GM18861 (cell line): Measurements from ENCODE around the gene STYXL2.

ENCODE experiments used
- ATAC-seq: cut with Tn5 transposase; IDR thresholded peaks from one replicate; pipeline ENCODE4 v1.9.1; 2021; ENCODE audit not compliant: unreplicated experiment

STYXL2 gene

DNA sequence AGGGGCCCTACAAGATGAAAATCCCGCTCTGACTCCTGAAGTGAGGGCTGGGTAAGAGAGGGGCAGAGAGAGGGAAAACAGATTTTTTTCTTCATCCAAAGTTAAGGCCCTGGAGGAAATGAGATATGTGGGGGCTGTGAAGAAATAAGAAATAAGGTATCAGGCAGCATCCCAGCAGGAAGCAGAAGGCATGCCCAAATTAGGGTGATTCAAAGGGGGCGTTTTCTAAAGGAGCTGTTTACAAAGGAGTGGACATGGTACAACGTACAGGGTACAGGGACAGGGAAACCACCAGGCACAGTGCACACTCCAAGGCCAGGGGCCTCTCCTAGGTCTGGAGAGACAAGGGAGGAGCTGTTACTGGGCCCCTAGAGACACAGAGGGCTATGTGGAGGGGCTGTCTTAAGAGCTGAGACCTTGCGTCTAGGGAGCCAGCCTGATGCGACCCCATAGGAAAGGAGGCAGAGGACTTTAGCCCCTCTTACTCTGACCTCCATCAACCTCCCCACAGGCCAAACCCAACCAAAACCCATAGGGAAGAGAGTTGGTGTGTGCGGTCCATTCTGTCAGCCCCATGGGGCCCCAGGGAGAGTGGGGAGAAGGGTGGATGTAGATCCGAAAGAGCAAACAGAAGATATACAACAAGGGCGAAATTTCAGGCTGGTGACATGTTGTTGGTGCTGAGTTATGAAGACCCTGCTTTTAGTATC is 38.6 kb downstream of the STYXL2 start:
- no peak for ATAC-seq

DNA sequence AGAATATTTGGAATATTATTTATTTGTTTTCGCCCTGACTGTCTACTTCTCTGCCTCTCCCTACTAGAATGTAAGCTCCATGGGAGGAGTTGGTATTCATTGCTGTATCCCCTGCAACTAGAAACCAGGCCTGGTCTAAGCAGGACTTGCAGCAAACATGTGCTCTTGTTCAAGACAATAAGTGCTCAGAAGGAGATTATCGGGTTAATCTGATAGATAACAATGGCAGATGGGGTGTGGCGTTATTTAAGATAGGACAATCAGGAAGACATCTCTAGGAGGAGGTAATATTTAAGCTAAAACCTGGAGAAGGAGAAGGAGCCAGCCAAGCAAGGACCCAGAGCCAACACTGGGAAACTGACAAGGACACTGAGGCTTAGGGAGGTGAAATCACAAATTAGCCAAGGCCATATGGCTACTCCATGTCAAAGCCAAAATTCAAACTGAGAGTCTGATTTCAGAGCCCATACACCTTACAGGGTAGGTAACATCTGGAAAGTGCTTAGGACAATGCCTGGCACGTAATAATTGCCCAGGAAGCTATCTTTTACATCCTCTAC is 41.5 kb downstream of the STYXL2 start:
- no peak for ATAC-seq

DNA sequence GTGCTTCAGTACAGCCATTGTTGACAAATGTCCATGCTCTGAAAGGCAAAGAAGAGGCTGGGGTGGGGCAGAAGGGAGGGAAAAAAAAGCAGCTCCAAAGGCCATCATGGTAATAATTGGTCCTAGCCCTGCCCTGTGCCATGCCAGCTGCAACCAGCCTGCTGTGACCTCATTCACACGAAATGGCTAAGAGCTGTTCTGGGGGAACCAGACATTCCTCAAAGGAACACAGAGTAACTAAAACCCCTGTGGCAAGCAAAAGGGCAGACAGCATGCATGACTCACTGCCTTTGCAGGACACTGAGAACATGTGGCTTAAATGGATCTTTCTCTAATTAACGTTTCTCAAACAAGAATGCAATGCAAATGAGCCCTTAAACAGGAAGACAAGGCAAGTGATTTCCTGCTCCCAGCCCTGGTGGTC is 42.3 kb downstream of the STYXL2 start:
- ATAC-seq: no peak

GRCh38 chr1:167136806-167137205 is 42.9 kb downstream of the STYXL2 start:
- ATAC-seq: no peak

DNA sequence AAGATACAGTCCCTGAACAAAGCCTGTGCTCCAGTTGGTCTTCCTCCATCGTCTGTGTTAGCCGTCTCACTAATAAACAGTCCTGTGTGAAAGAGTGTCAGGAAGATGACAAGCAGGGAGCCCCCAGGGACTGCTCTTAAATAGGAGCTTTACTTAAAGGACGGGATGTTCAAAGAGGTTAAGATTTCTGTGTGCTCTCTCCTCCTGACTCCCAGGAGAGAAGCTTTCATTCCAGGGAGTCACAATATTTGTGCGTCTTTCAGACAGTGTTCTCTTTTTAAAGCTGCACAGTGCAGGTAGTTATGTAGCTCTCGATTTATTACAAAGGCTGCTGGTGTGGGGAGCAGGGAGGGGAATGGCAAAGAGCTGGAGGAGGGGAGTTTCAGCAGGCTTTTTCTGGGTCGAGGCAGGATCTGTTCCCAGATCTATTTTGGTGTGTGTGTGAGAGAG is 43.5 kb downstream of the STYXL2 start:
- no peak for ATAC-seq

DNA sequence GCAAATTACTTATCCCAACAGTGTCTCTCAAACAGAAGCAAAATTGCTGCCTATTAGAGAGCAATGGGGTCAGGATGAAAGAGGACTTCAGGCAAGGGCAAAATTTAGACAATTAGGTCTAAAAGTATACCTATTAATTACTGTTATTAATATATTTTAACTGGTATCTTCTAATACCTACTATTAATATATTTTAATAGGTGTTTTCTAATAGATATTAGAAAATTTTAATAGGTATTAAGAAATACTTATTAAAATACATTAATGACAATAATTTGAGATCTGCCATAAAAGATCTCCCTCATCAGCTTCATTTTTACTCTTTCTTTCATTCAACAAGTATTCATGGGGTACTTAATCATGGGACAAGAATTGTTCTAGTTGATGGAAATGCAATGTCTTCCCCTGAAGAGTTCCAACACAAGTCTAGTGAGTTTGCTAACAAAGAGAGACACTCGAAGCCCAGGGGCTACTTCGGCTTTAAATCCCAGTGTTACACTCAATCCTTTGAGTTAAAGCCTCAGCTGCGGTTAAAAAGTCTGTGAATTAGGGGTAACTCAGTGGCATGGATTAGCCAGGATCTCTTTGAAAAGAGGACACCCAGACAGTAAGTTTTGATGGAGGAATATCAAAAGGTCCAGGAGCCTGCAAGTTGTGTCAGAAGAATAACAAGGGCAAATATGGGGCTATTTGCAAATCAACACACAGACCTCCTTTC is 44.1 kb downstream of the STYXL2 start:
- ATAC-seq: no peak

DNA sequence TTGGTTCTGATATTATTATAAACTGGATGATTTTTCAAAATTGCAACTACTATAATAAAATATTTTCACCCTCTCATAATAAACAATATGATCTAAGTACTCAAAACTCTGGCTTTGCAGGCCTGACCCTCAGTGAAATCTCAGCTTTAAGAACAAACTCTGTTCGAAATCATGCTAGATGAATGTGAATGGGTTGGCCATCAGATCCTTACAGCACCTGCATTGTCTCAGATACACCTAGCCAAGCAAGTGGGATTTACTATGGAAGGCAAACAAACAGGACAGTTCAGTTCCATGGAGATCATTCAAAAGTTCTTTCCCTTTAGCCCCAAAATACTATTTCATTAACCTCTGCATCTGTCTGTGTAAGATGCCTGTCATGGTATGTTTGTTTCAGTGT is 44.8 kb downstream of the STYXL2 start:
- no peak for ATAC-seq

GRCh38 chr1:167141963-167142362 is 48.1 kb downstream of the STYXL2 start:
- no peak for ATAC-seq
